ENCODE measurements around the gene DENND1A. TPM values are rescaled to one million over a fixed set of nuclear protein-coding genes. Genes with fewer than 3 reads are reported as not detected.

DENND1A gene
- total RNA-seq, 1 experiment from 2014 or later, result 19.7 TPM

DNA sequence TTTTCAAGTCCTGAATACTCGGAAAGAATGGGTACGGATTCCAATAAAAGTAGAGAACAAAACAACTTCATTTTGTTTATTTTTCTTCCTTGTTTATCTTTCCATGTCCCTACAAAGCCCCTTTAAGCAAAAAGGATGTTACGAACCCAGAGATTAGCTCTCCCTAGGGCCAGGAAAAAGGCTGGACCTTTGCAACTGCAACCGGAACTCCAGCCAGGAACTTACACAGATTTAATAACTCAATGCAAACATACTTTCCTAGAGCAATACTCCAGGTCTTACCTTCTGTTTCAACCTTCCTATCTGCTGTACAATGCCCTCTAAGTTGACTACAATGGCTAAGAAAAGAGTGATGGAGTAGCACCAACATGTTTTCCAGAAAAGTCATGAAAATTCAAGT, 7.0 kb downstream of the DENND1A start:
- H3K9me3 ChIP-seq (ENCODE audit: control insufficient read depth, insufficient read depth, low read depth, low read length), result no peaks in the 10 kb centered on the region
- no peak overlapping the region for H3K4me3 ChIP-seq (ENCODE audit: low read depth in 2 of 2, low read length in 2 of 2)
- intact Hi-C loops (cut with micrococcal nuclease; ENCODE audit: unreplicated experiment) (no loop called here), in situ Hi-C loops (cut with HindIII; ENCODE audit: low pct_unique_long_range_greater_than_20kb, low sequenced_read_pairs) (no loop called here)
- BruUV-seq (replicated peaks), result no TSS peak
- H3K27ac ChIP-seq (ENCODE audit: low read length), result no peak overlapping the region
- DNase-seq (ENCODE audit: low read depth, low spot score) (no peak), ATAC-seq (no peak)
- no peaks in the 10 kb centered on the region for H3K36me3 ChIP-seq (ENCODE audit: control insufficient read depth, insufficient read depth, low read length)
- ChIA-PET CTCF (no interaction called here), POLR2A (no interaction called here)
- H3K27me3 ChIP-seq (ENCODE audit: control insufficient read depth, insufficient read depth, low read length), result no peaks in the 10 kb centered on the region
- TF ChIP-seq SIN3A (IDR thresholded peaks at IDR 0.05; ENCODE audit: borderline replicate concordance, insufficient read depth, low read depth, low read length), result no peak
- TF ChIP-seq, protein P1, sequence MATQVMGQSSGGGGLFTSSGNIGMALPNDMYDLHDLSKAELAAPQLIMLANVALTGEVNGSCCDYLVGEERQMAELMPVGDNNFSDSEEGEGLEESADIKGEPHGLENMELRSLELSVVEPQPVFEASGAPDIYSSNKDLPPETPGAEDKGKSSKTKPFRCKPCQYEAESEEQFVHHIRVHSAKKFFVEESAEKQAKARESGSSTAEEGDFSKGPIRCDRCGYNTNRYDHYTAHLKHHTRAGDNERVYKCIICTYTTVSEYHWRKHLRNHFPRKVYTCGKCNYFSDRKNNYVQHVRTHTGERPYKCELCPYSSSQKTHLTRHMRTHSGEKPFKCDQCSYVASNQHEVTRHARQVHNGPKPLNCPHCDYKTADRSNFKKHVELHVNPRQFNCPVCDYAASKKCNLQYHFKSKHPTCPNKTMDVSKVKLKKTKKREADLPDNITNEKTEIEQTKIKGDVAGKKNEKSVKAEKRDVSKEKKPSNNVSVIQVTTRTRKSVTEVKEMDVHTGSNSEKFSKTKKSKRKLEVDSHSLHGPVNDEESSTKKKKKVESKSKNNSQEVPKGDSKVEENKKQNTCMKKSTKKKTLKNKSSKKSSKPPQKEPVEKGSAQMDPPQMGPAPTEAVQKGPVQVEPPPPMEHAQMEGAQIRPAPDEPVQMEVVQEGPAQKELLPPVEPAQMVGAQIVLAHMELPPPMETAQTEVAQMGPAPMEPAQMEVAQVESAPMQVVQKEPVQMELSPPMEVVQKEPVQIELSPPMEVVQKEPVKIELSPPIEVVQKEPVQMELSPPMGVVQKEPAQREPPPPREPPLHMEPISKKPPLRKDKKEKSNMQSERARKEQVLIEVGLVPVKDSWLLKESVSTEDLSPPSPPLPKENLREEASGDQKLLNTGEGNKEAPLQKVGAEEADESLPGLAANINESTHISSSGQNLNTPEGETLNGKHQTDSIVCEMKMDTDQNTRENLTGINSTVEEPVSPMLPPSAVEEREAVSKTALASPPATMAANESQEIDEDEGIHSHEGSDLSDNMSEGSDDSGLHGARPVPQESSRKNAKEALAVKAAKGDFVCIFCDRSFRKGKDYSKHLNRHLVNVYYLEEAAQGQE (IDR thresholded peaks at IDR 0.05; ENCODE audit: insufficient read depth in 1 of 2, low read depth in 2 of 2, low read length in 1 of 2), result no peak
- TF ChIP-seq TCF7L2 (IDR thresholded peaks at IDR 0.05; ENCODE audit: low read depth, low read length), result no peak
- TF ChIP-seq POLR2AphosphoS5 (IDR thresholded peaks at IDR 0.05; ENCODE audit: low read depth, low read length), result no peak
- TF ChIP-seq, protein P2, sequence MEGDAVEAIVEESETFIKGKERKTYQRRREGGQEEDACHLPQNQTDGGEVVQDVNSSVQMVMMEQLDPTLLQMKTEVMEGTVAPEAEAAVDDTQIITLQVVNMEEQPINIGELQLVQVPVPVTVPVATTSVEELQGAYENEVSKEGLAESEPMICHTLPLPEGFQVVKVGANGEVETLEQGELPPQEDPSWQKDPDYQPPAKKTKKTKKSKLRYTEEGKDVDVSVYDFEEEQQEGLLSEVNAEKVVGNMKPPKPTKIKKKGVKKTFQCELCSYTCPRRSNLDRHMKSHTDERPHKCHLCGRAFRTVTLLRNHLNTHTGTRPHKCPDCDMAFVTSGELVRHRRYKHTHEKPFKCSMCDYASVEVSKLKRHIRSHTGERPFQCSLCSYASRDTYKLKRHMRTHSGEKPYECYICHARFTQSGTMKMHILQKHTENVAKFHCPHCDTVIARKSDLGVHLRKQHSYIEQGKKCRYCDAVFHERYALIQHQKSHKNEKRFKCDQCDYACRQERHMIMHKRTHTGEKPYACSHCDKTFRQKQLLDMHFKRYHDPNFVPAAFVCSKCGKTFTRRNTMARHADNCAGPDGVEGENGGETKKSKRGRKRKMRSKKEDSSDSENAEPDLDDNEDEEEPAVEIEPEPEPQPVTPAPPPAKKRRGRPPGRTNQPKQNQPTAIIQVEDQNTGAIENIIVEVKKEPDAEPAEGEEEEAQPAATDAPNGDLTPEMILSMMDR (IDR thresholded peaks at IDR 0.05), result no peak
- H3K4me1 ChIP-seq (ENCODE audit: control insufficient read depth, insufficient read depth, low read length), result no peaks in the 10 kb centered on the region; the same call in none of the 2 replicates

DNA sequence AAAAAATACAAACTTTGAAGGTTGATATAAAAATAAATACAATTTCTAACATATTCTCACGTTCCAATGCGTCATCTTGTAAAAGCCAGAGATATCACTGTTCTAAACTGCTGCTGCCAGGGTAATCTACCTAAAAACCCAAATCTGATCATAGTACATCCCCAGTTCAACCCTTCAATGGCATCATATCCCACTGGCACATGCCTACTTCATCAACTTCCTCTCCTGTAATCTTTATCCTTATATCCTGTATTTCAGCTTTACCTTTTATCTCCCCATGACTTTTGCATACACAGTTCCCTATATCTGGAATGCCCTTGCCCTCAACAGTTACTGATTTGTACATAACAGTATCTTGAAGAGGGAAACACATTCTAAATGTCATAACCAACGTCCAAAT, 7.5 kb downstream of the DENND1A start:
- in situ Hi-C loops (cut with HindIII; ENCODE audit: low pct_unique_long_range_greater_than_20kb, low sequenced_read_pairs), result no loop called here
- intact Hi-C loops (cut with micrococcal nuclease; ENCODE audit: unreplicated experiment), result no loop called here
- no peaks in the 10 kb centered on the region for H3K9me3 ChIP-seq (ENCODE audit: control insufficient read depth, insufficient read depth, low read depth, low read length)
- CTCF ChIA-PET, result no interaction called here
- no peak for DNase-seq (ENCODE audit: low read depth, low spot score)
- H3K27ac ChIP-seq (ENCODE audit: low read length), result no peak overlapping the region
- no peak for ATAC-seq
- H3K36me3 ChIP-seq (ENCODE audit: control insufficient read depth, insufficient read depth, low read length), result no peaks in the 10 kb centered on the region
- H3K27me3 ChIP-seq (ENCODE audit: control insufficient read depth, insufficient read depth, low read length), result no peaks in the 10 kb centered on the region
- no peak overlapping the region for H3K4me3 ChIP-seq (ENCODE audit: low read depth in 2 of 2, low read length in 2 of 2)
- POLR2A ChIA-PET, result no interaction called here
- TF ChIP-seq, protein P2 (IDR thresholded peaks at IDR 0.05), result no peak
- TF ChIP-seq POLR2AphosphoS5 (IDR thresholded peaks at IDR 0.05; ENCODE audit: low read depth, low read length), result no peak
- no peak for TF ChIP-seq SIN3A (IDR thresholded peaks at IDR 0.05; ENCODE audit: borderline replicate concordance, insufficient read depth, low read depth, low read length)
- no peak for TF ChIP-seq TCF7L2 (IDR thresholded peaks at IDR 0.05; ENCODE audit: low read depth, low read length)
- TF ChIP-seq, protein P1 (IDR thresholded peaks at IDR 0.05; ENCODE audit: insufficient read depth in 1 of 2, low read depth in 2 of 2, low read length in 1 of 2), result no peak
- H3K4me1 ChIP-seq (ENCODE audit: control insufficient read depth, insufficient read depth, low read length), result no peaks in the 10 kb centered on the region; the same call in 1 of the 2 replicates
- no TSS peak for BruUV-seq (replicated peaks)
